Fibroblast of pulmonary artery (primary cell): Measurements from ENCODE around the gene NCLN.
"Not testable (repeated sequence)": the region's sequence is repeated elsewhere in the genome, so short reads cannot be mapped to it uniquely, and the experiment has no call there.

Experiments
- DNase-seq: peaks from one replicate; pipeline ENCODE4 v3.0.0-alpha.2; 2010; ENCODE audit warnings: low read depth
- H3K4me3 ChIP-seq: replicated peaks from 2 replicates; pipeline ENCODE4 v1.5.1; 2011; ENCODE audit warnings: low read depth, mild to moderate bottlenecking, control low read depth, low read length, moderate library complexity
- CTCF ChIP-seq: IDR thresholded peaks from 2 replicates; pipeline ENCODE4 v1.5.1; 2011; ENCODE audit warnings: mild to moderate bottlenecking, control low read depth, low read length, inconsistent platforms; ENCODE audit errors: missing control alignments

The NCLN gene

GRCh38 chr19:3189702-3190469, 4.2 kb downstream of the NCLN start:
- no peak for TF ChIP-seq CTCF
- DNase-seq: no peak
- no peak overlapping the region for H3K4me3 ChIP-seq

- no peak overlapping the region for H3K4me3 ChIP-seq
- DNase-seq: no peak
- no peak for TF ChIP-seq CTCF
Measured at GRCh38 chr19:3190470-3190770, 4.7 kb downstream of the NCLN start.

GRCh38 chr19:3190921-3191805, 5.4 kb downstream of the NCLN start:
- DNase-seq: no peak

GRCh38 chr19:3191806-3192104, 6.0 kb downstream of the NCLN start:
- not testable (repeated sequence) for DNase-seq, H3K4me3 ChIP-seq

More at GRCh38 chr19:3190921-3191805, 5.4 kb downstream of the NCLN start:
- TF ChIP-seq CTCF: no peak
- no peak overlapping the region for H3K4me3 ChIP-seq

GRCh38 chr19:3192228-3192635, 6.5 kb downstream of the NCLN start:
- no peak overlapping the region for H3K4me3 ChIP-seq
- DNase-seq: no peak
- no peak for TF ChIP-seq CTCF

- no peak for TF ChIP-seq CTCF
- no peak overlapping the region for H3K4me3 ChIP-seq
- no peak for DNase-seq
Measured at GRCh38 chr19:3192684-3193083, 7.0 kb downstream of the NCLN start.

- no peak for DNase-seq
- no peak for TF ChIP-seq CTCF
Measured at GRCh38 chr19:3193256-3194105, 7.8 kb downstream of the NCLN start.

More at GRCh38 chr19:3193256-3194105, 7.8 kb downstream of the NCLN start:
- no peak overlapping the region for H3K4me3 ChIP-seq
